Neural cell (in vitro differentiated cells): ENCODE data around the gene SLC6A18. TPM values are rescaled to one million over a fixed set of nuclear protein-coding genes. Genes with fewer than 3 reads are reported as not detected.

Experiments
- H2AFZ ChIP-seq: fragments of 200-600, 300-800 bp; sonication (generic), shearing (Covaris generic); 2 replicates; pipeline ENCODE4 v1.6.0; 2014; ENCODE audit warnings: low read depth, mild to moderate bottlenecking, antibody characterized with exemption, low read length, moderate library complexity
- H3F3A ChIP-seq: fragments of 200-600 bp; shearing (Covaris generic); 2 replicates; pipeline ENCODE4 v1.6.1; 2016; ENCODE audit warnings: mild to moderate bottlenecking, moderate library complexity, mixed read lengths, antibody characterized with exemption, low read length; ENCODE audit not compliant: insufficient read depth, poor library complexity, severe bottlenecking
- H3K27ac ChIP-seq: fragments of 200-600, 300-800 bp; sonication (generic), shearing (Covaris generic); 2 replicates; pipeline ENCODE4 v1.5.1; 2014; ENCODE audit warnings: mild to moderate bottlenecking, low read length, moderate library complexity
- H3K27me3 ChIP-seq: fragments of 300-800, 200-600 bp; sonication (generic), shearing (Covaris generic); 2 replicates; pipeline ENCODE4 v1.6.0; 2014; ENCODE audit warnings: mild to moderate bottlenecking, low read depth, low read length, moderate library complexity; ENCODE audit not compliant: insufficient read depth
- H3K36me3 ChIP-seq: fragments of 300-800, 200-600 bp; sonication (generic), shearing (Covaris generic); 2 replicates; pipeline ENCODE4 v1.5.1; 2014; ENCODE audit warnings: mild to moderate bottlenecking, antibody characterized with exemption, low read length, moderate library complexity; ENCODE audit not compliant: insufficient read depth
- H3K4me2 ChIP-seq: fragments of 300-800, 200-600 bp; sonication (generic), shearing (Covaris generic); 2 replicates; pipeline ENCODE4 v1.6.0; 2014; ENCODE audit warnings: mild to moderate bottlenecking, low read length
- H3K4me3 ChIP-seq: fragments of 300-800, 200-600 bp; sonication (generic), shearing (Covaris generic); 2 replicates; pipeline ENCODE4 v1.5.1; 2014; ENCODE audit warnings: mild to moderate bottlenecking, low read length, moderate library complexity
- H3K79me2 ChIP-seq: fragments of 200-600 bp; shearing (Covaris generic); replicated peaks from 2 replicates; pipeline ENCODE4 v1.6.0; 2014; ENCODE audit warnings: mild to moderate bottlenecking, low read length, moderate library complexity; ENCODE audit not compliant: insufficient read depth
- H3K9ac ChIP-seq: fragments of 300-800, 200-600 bp; sonication (generic), shearing (Covaris generic); 2 replicates; pipeline ENCODE4 v1.6.1; 2016; ENCODE audit warnings: mild to moderate bottlenecking, low read length, mixed read lengths
- H3K9me2 ChIP-seq: fragments of 200-600 bp; shearing (Covaris generic); 2 replicates; pipeline ENCODE4 v1.6.1; 2016; ENCODE audit warnings: mild to moderate bottlenecking, low read length, mixed read lengths; ENCODE audit not compliant: insufficient read depth
- H3K9me3 ChIP-seq: fragments of 200-600, 300-800 bp; sonication (generic), shearing (Covaris generic); 2 replicates; pipeline ENCODE4 v1.6.1; 2016; ENCODE audit warnings: mild to moderate bottlenecking, mixed run types, low read length, moderate library complexity, mixed read lengths
- H4K20me1 ChIP-seq: fragments of 200-600 bp; shearing (Covaris generic); 2 replicates; pipeline ENCODE4 v1.6.1; 2016; ENCODE audit warnings: mild to moderate bottlenecking, mixed run types; ENCODE audit not compliant: insufficient read depth
- EP300 ChIP-seq: fragments of 450-650 bp; conservative IDR thresholded peaks from 2 replicates; pipeline ENCODE4 v1.6.1; 2014; ENCODE audit warnings: antibody characterized with exemption, mild to moderate bottlenecking, moderate library complexity; ENCODE audit not compliant: poor library complexity, severe bottlenecking
- EZH2 ChIP-seq: fragments of 200-600, 300-800 bp; shearing (Covaris generic), sonication (generic); IDR thresholded peaks from 2 replicates; pipeline ENCODE4 v1.6.1; 2014; ENCODE audit warnings: antibody characterized with exemption, low read length, borderline replicate concordance, mild to moderate bottlenecking; ENCODE audit not compliant: insufficient read depth, poor library complexity, severe bottlenecking
- MXI1 ChIP-seq: fragments of 450-650 bp; conservative IDR thresholded peaks from 2 replicates; pipeline ENCODE4 v1.6.1; 2014; ENCODE audit warnings: antibody characterized with exemption, mild to moderate bottlenecking; ENCODE audit not compliant: poor library complexity, severe bottlenecking
- POLR2AphosphoS5 ChIP-seq: IDR thresholded peaks from 2 replicates; pipeline ENCODE4 v1.6.1; 2012
- RAD21 ChIP-seq: fragments of 450-650 bp; conservative IDR thresholded peaks from 2 replicates; pipeline ENCODE4 v1.6.1; 2014; ENCODE audit warnings: antibody characterized with exemption, mild to moderate bottlenecking, moderate library complexity
- SMC3 ChIP-seq: fragments of 450-650 bp; conservative IDR thresholded peaks from 2 replicates; pipeline ENCODE4 v1.6.1; 2014; ENCODE audit warnings: antibody characterized with exemption, mild to moderate bottlenecking, moderate library complexity; ENCODE audit not compliant: poor library complexity
- TAF1 ChIP-seq: IDR thresholded peaks from 2 replicates; pipeline ENCODE4 v1.6.1; 2012; ENCODE audit warnings: low read depth
- polyA plus RNA-seq: library from polyadenylated mRNA; depleted of rRNA; stranded (reverse); fragments of >200 nt; gene quantifications from 2 replicates; pipeline ENCODE4 v1.2.3, GENCODE V29; 2014
- TF ChIP-seq, protein P1 (sequence below): IDR thresholded peaks from 2 replicates; pipeline ENCODE4 v1.6.1; 2012; ENCODE audit warnings: borderline replicate concordance
- TF ChIP-seq, protein P2 (sequence below): fragments of 450-650 bp; IDR thresholded peaks from 2 replicates; pipeline ENCODE4 v1.5.1; 2014; ENCODE audit warnings: antibody characterized with exemption, mild to moderate bottlenecking, moderate library complexity; ENCODE audit not compliant: poor library complexity, severe bottlenecking

SLC6A18 gene
- polyA plus RNA-seq, 1 donor from 2014 or later, result not detected

DNA sequence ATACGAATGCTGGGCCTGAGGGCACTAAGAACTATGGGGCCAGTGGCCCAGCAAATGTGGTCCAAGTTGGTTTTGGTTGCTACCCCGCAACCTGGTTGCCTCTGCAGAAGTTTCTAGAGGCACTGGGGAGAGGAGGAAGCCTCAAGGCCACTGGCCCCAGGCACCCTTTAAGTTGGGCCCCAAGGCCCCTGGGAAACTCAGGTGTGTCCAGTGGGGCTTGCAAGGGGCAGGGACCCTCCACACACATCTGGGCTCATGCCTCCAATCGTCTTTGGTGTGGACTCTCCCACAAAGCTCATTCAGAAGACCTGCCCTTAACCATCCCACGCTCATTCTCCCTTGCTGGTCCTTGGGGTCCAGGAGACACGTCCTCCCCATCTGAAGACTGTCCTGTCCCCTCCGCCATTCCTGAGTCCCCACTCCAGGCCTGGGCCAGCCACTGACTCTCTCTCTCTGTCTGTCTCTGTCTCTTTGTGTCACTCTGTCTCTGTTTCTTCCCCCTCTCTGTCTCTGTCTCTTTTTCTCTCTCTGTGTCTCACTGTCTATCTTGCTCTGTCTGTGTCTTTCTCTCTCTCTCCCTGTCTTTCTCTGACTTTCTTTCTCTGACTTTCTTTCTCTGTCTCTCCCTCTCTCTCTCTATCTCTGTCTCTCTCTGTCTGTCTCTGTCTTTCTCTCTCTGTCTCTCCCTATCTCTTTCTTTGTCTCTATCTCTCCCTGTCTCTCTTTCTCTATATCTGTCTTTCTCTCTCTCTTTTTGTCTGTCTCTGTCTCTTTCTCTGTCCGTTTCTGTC lies 27.1 kb upstream of the SLC6A18 start:
- Histone ChIP-seq H3K4me3 (no peak overlapping the region), H3K9me2 (no peaks in the 10 kb centered on the region), H3K79me2 (no peaks in the 10 kb centered on the region), H3K4me2 (no peak overlapping the region), H3K36me3 (no peaks in the 10 kb centered on the region), H3K9me3 (no peaks in the 10 kb centered on the region), H4K20me1 (no peaks in the 10 kb centered on the region), H3F3A (no peaks in the 10 kb centered on the region), H3K9ac (no peak overlapping the region), H2AFZ (no peak overlapping the region), H3K27me3 (no peaks in the 10 kb centered on the region), H3K27ac (no peak overlapping the region)
- TF ChIP-seq RAD21 (no peak), EZH2 (no peak), TAF1 (no peak), MXI1 (no peak), POLR2AphosphoS5 (no peak), EP300 (no peak), SMC3 (no peak)
- TF ChIP-seq, protein P1, sequence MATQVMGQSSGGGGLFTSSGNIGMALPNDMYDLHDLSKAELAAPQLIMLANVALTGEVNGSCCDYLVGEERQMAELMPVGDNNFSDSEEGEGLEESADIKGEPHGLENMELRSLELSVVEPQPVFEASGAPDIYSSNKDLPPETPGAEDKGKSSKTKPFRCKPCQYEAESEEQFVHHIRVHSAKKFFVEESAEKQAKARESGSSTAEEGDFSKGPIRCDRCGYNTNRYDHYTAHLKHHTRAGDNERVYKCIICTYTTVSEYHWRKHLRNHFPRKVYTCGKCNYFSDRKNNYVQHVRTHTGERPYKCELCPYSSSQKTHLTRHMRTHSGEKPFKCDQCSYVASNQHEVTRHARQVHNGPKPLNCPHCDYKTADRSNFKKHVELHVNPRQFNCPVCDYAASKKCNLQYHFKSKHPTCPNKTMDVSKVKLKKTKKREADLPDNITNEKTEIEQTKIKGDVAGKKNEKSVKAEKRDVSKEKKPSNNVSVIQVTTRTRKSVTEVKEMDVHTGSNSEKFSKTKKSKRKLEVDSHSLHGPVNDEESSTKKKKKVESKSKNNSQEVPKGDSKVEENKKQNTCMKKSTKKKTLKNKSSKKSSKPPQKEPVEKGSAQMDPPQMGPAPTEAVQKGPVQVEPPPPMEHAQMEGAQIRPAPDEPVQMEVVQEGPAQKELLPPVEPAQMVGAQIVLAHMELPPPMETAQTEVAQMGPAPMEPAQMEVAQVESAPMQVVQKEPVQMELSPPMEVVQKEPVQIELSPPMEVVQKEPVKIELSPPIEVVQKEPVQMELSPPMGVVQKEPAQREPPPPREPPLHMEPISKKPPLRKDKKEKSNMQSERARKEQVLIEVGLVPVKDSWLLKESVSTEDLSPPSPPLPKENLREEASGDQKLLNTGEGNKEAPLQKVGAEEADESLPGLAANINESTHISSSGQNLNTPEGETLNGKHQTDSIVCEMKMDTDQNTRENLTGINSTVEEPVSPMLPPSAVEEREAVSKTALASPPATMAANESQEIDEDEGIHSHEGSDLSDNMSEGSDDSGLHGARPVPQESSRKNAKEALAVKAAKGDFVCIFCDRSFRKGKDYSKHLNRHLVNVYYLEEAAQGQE, result no peak
- TF ChIP-seq, protein P2, sequence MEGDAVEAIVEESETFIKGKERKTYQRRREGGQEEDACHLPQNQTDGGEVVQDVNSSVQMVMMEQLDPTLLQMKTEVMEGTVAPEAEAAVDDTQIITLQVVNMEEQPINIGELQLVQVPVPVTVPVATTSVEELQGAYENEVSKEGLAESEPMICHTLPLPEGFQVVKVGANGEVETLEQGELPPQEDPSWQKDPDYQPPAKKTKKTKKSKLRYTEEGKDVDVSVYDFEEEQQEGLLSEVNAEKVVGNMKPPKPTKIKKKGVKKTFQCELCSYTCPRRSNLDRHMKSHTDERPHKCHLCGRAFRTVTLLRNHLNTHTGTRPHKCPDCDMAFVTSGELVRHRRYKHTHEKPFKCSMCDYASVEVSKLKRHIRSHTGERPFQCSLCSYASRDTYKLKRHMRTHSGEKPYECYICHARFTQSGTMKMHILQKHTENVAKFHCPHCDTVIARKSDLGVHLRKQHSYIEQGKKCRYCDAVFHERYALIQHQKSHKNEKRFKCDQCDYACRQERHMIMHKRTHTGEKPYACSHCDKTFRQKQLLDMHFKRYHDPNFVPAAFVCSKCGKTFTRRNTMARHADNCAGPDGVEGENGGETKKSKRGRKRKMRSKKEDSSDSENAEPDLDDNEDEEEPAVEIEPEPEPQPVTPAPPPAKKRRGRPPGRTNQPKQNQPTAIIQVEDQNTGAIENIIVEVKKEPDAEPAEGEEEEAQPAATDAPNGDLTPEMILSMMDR, result no peak

DNA sequence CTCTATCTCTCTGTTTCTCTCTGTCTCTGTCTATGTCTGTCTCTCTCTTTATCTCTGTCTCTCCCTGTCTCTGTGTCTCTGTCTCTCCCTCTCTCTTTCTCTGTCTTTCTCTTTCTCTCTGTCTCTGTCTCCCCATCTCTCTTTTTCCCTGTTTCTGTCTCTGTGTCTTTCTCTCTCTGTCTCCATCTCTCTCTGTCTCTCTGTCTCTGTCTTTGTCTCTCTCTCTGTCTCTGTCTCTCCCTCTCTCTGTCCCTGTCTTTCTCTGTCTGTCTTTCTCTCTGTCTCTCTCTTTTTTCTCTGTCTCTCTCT lies 25.9 kb upstream of the SLC6A18 start:
- Histone ChIP-seq H3K27me3 (no peaks in the 10 kb centered on the region), H3K9me2 (no peaks in the 10 kb centered on the region), H3F3A (no peaks in the 10 kb centered on the region), H3K79me2 (no peaks in the 10 kb centered on the region), H3K4me3 (no peak overlapping the region), H4K20me1 (no peaks in the 10 kb centered on the region), H3K27ac (no peak overlapping the region), H3K4me2 (no peak overlapping the region), H2AFZ (no peak overlapping the region), H3K9ac (no peak overlapping the region), H3K36me3 (no peaks in the 10 kb centered on the region), H3K9me3 (no peaks in the 10 kb centered on the region)
- no peak for TF ChIP-seq SMC3
- no peak for TF ChIP-seq RAD21
- TF ChIP-seq EP300, result no peak
- TF ChIP-seq POLR2AphosphoS5, result no peak
- no peak for TF ChIP-seq EZH2
- TF ChIP-seq TAF1, result no peak
- TF ChIP-seq MXI1, result no peak
- TF ChIP-seq, protein P2, result no peak
- TF ChIP-seq, protein P1, result no peak
